Measurements from ENCODE around the gene RPS6KC1.
"Not testable (repeated sequence)": the region's sequence is repeated elsewhere in the genome, so short reads cannot be mapped to it uniquely, and the experiment has no call there.

Gene RPS6KC1

GRCh38 chr1:213019450-213019849 lies 31.6 kb upstream of the RPS6KC1 start:
- H3K27ac ChIP-seq = no peak overlapping the region
- TF ChIP-seq ZFX (IDR thresholded peaks at IDR 0.05) (no peak), CTCF (conservative IDR thresholded peaks at IDR 0.05) (no peak)

GRCh38 chr1:213020016-213020415 lies 31.0 kb upstream of the RPS6KC1 start:
- TF ChIP-seq CTCF (conservative IDR thresholded peaks at IDR 0.05) = no peak
- TF ChIP-seq ZFX (IDR thresholded peaks at IDR 0.05) = no peak
- no peak overlapping the region for H3K27ac ChIP-seq

- not testable (repeated sequence) for H3K27ac ChIP-seq
Measured at GRCh38 chr1:213027024-213027423, 24.0 kb upstream of the RPS6KC1 start.

- no peak overlapping the region for H3K27ac ChIP-seq
- TF ChIP-seq CTCF (conservative IDR thresholded peaks at IDR 0.05) (no peak), ZFX (IDR thresholded peaks at IDR 0.05) (no peak)
Measured at GRCh38 chr1:213032651-213033050, 18.4 kb upstream of the RPS6KC1 start.

- no peak for TF ChIP-seq ZFX (IDR thresholded peaks at IDR 0.05)
- no peak for TF ChIP-seq CTCF (conservative IDR thresholded peaks at IDR 0.05)
- no peak overlapping the region for H3K27ac ChIP-seq
Measured at GRCh38 chr1:213034713-213035112, 16.3 kb upstream of the RPS6KC1 start.

- TF ChIP-seq CTCF (conservative IDR thresholded peaks at IDR 0.05) = no peak
- TF ChIP-seq ZFX (IDR thresholded peaks at IDR 0.05) = no peak
- no peak overlapping the region for H3K27ac ChIP-seq
Measured at GRCh38 chr1:213035573-213035972, 15.5 kb upstream of the RPS6KC1 start.

GRCh38 chr1:213041443-213041842 lies 9.6 kb upstream of the RPS6KC1 start:
- TF ChIP-seq ZFX (IDR thresholded peaks at IDR 0.05) (no peak), CTCF (conservative IDR thresholded peaks at IDR 0.05) (no peak)
- H3K27ac ChIP-seq = no peak overlapping the region

GRCh38 chr1:213045321-213046226 lies 5.5 kb upstream of the RPS6KC1 start:
- not testable (repeated sequence) for H3K27ac ChIP-seq

Data from C4-2B (cell line).